ENCODE measurements around the gene KCNAB1. TPM values are rescaled to one million over a fixed set of nuclear protein-coding genes. Genes with fewer than 3 reads are reported as not detected.

KCNAB1 gene
- total and polyA plus RNA-seq, 10 of the 15 experiments (the other 5 are each of a cell fraction or from before 2014, with no cell fraction given) = 0.11 to 0.69 (median 0.43) TPM; not detected in 6

GRCh38 chr3:156547637-156548036 lies 427.3 kb downstream of the KCNAB1 start (continued):
- TF ChIP-seq NKRF (conservative IDR thresholded peaks at IDR 0.05) (no peak), ZNF217 (IDR thresholded peaks at IDR 0.05) (no peak), CBFB (IDR thresholded peaks at IDR 0.05; ENCODE audit: low read depth) (no peak)

- no peak overlapping the region for H2AFZ ChIP-seq (ENCODE audit: control insufficient read depth, low read depth, low read length)
- peaks cover 2 to 62% of the 10 kb centered on the region in 2 experiments for H3K36me3 ChIP-seq (ENCODE audit: control insufficient read depth in 2 of 2, insufficient read depth in 2 of 2, low read length in 1 of 2)
Measured at GRCh38 chr3:156548041-156548687, 427.8 kb downstream of the KCNAB1 start.

More at GRCh38 chr3:156548041-156548687, 427.8 kb downstream of the KCNAB1 start:
- Histone ChIP-seq H3K9ac (ENCODE audit: control insufficient read depth, insufficient read depth, low read length) (no peak overlapping the region), H3K27ac (ENCODE audit: control insufficient read depth, insufficient read depth) (no peak overlapping the region), H3K79me2 (ENCODE audit: control insufficient read depth, insufficient read depth, low read length) (peaks cover 67% of the 10 kb centered on the region), H4K20me1 (ENCODE audit: control insufficient read depth, insufficient read depth) (no peaks in the 10 kb centered on the region), H3K9me3 (replicated peaks; ENCODE audit: control insufficient read depth, insufficient read depth, low read length) (no peaks in the 10 kb centered on the region; the same call in 2 of the 3 replicates), H3K4me3 (no peak overlapping the region), H3K27me3 (replicated peaks in 1 of 2; ENCODE audit: control insufficient read depth in 2 of 2, insufficient read depth in 2 of 2, low read length in 1 of 2) (no peaks in the 10 kb centered on the region), H3K4me2 (ENCODE audit: control insufficient read depth, insufficient read depth) (peak overlapping the region; percentile 27; the same call in 1 of the 2 replicates), H3K4me1 (ENCODE audit: control insufficient read depth, insufficient read depth, low read length) (no peaks in the 10 kb centered on the region; the same call in 1 of the 2 replicates)
- POLR2A ChIA-PET = interaction anchor here (0.5 to 1.6 kb wide), 7 partner anchors 9 to 545 kb away, joined by 3 to 4 read pairs (median 3); no protein-coding TSS in a partner anchor
- TF ChIP-seq PML (IDR thresholded peaks at IDR 0.05; ENCODE audit: low read length) (no peak), POLR2AphosphoS5 (IDR thresholded peaks at IDR 0.05; ENCODE audit: low read length) (no peak), TCF3 (IDR thresholded peaks at IDR 0.05; ENCODE audit: borderline replicate concordance, insufficient read depth, low read depth, low read length) (no peak), RELA (IDR thresholded peaks at IDR 0.05; ENCODE audit: borderline replicate concordance, partially characterized antibody) (no peak), BHLHE40 (IDR thresholded peaks at IDR 0.05; ENCODE audit: borderline replicate concordance in 1 of 2, low read depth in 2 of 2, low read length in 1 of 2) (no peak), ZNF217 (IDR thresholded peaks at IDR 0.05) (no peak), IRF5 (IDR thresholded peaks at IDR 0.05; ENCODE audit: borderline replicate concordance) (no peak), SIN3A (IDR thresholded peaks at IDR 0.05; ENCODE audit: low read depth, low read length) (no peak), SMAD1 (IDR thresholded peaks at IDR 0.05; ENCODE audit: low read depth, partially characterized antibody) (no peak), SREBF1 (IDR thresholded peaks at IDR 0.05; ENCODE audit: low read length) (no peak)
- DNase-seq (ENCODE audit: low read depth, low spot score) (no peak), FAIRE-seq (no peak), ATAC-seq (no peak; the same call in 2 of the 3 replicates)
- no TSS peak for BruUV-seq (replicated peaks)
- SMC1A ChIA-PET (ENCODE audit: uncharacterized antibody, unreplicated experiment) = interaction anchor here (1.1 to 4.8 kb wide), 7 partner anchors 9 to 538 kb away, joined by 3 to 36 read pairs (median 7); no protein-coding TSS in a partner anchor
- WGBS (ENCODE audit: insufficient coverage, insufficient replicate concordance, low lambda C conversion rate, missing lambda C conversion rate) = 81% methylated on average over 4 of the region's 4 CpGs
- intact Hi-C loops (cut with micrococcal nuclease; ENCODE audit: unreplicated experiment) (no loop called here), in situ Hi-C loops (cut with MboI) (loop anchor here (5.0 kb wide), 3 partner anchors 119 to 589 kb away; no protein-coding TSS in a partner anchor)
- RAD21 ChIA-PET (ENCODE audit: unreplicated experiment) = interaction anchor here (1.0 to 1.8 kb wide), 3 partner anchors 117 to 589 kb away, joined by 3 to 7 read pairs (median 4); no protein-coding TSS in a partner anchor
- CTCF ChIA-PET = interaction anchor here (1.1 to 2.8 kb wide), 15 partner anchors 9 to 589 kb away, joined by 3 to 8 read pairs (median 4); no protein-coding TSS in a partner anchor
